Stimulated activated naive B cell treated with anti-CD40 and anti-IgM and Interleukin-4, amounts not matched to agents 10 μg/mL and 1 μg/mL and 100 μg/mL, for 72 hours (primary cell): Measurements from ENCODE around the gene EXOG.

Experiments used
- ATAC-seq, 2 donors: fragments of 150-1000 bp; cut with Tn5 transposase; replicated peaks; 2 replicates each; pipeline ENCODE4 v1.10.0; 2021; ENCODE audit warnings: moderate library complexity in 1 of 2
- DNase-seq: peaks from one replicate; pipeline ENCODE4 v3.0.0; 2021
- H3K27ac Mint-ChIP-seq: one replicate; pipeline ENCODE4 v1.8.0; 2022; ENCODE audit warnings: mild to moderate bottlenecking, mixed read lengths
- H3K27me3 Mint-ChIP-seq, 2 donors: one replicate each; pipeline ENCODE4 v1.8.0; 2022; ENCODE audit warnings: mixed read lengths in 2 of 2
- H3K36me3 Mint-ChIP-seq, 2 donors: one replicate each; pipeline ENCODE4 v1.8.0; 2022; ENCODE audit warnings: mixed read lengths in 2 of 2, mild to moderate bottlenecking in 1 of 2
- H3K4me1 Mint-ChIP-seq, 2 donors: one replicate each; pipeline ENCODE4 v1.8.0; 2022; ENCODE audit warnings: mixed read lengths in 2 of 2, mild to moderate bottlenecking in 1 of 2
- H3K4me3 Mint-ChIP-seq, 2 donors: one replicate each; pipeline ENCODE4 v1.8.0; 2022; ENCODE audit warnings: mild to moderate bottlenecking in 2 of 2, mixed read lengths in 2 of 2, moderate library complexity in 1 of 2
- H3K9me3 Mint-ChIP-seq, 2 donors: one replicate each; pipeline ENCODE4 v1.8.0; 2022; ENCODE audit warnings: mixed read lengths in 2 of 2, mild to moderate bottlenecking in 1 of 2

Gene EXOG, protein sequence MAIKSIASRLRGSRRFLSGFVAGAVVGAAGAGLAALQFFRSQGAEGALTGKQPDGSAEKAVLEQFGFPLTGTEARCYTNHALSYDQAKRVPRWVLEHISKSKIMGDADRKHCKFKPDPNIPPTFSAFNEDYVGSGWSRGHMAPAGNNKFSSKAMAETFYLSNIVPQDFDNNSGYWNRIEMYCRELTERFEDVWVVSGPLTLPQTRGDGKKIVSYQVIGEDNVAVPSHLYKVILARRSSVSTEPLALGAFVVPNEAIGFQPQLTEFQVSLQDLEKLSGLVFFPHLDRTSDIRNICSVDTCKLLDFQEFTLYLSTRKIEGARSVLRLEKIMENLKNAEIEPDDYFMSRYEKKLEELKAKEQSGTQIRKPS

DNA sequence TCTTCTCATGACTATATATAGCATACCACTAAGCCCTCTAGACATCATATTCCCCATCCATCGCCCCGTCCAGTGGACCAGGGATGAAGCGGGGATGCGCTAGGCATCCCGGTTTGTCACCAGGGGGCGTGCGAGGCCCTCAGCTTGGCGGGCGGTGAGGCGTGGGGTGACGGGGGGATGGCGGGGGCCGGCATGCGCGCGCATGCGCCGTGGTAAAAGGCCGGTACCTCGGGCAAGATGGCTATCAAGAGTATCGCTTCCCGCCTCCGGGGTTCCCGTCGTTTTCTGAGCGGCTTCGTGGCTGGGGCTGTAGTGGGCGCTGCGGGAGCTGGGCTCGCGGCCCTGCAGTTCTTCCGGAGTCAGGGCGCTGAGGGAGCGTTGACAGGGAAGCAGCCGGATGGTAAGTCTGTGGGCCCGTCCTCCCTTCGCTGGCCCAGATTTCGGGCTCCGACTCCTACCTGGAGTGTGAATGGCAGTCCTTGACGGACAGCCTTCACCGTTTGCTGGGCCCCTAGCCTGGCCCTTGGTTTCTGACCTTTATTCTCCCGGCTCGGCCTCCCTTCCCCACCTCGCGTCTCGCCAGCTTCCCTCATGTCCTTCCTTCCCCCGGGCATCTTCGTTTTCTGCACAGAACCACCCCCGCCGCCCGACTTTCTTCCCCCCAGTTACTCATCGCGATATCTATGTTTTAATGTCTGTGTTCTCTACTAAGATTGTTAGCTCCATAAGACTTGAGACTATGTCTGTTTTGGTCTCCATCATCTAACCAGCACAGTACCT, at the start of gene EXOG:
EXOG (plus strand) TSS at position 210 of the 780 bp plus-strand sequence; CDS start at position 238, 28 bp downstream.
- no peaks in the 10 kb centered on the region for H3K27me3 Mint-ChIP-seq
- DNase-seq (peak; percentile 85), ATAC-seq (peak; percentile 91 to 94)
- H3K4me1 Mint-ChIP-seq: peaks cover 8 to 18% of the 10 kb centered on the region in 2 donors
- H3K4me3 Mint-ChIP-seq: peak within 1 kb of the TSS; percentile 94 to 99
- no peaks in the 10 kb centered on the region for H3K9me3 Mint-ChIP-seq
- peaks cover 8 to 19% of the 10 kb centered on the region in 2 donors for H3K36me3 Mint-ChIP-seq
- H3K27ac Mint-ChIP-seq: peak within 1 kb of the TSS; percentile 98

DNA sequence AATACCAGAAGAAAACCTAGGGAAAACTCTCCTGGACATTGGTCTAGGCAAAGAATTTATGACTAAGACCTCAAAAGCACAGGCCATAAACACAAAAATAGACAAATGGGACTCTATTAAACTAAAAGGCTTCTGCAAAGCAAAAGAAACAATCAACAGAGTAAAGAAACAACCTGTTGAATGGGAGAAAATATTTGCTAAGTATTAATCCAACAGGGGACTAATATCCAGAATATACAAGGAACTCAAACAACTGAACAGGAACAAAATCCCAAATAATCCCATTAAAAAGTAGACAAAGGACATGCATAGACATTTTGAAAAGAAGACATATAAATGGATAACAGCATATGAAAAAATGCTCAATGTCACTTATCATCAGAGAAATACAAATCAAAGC, 49.3 kb upstream of the EXOG start:
- ATAC-seq: no peak
- peaks cover 12 to 20% of the 10 kb centered on the region in 2 donors for H3K27me3 Mint-ChIP-seq

DNA sequence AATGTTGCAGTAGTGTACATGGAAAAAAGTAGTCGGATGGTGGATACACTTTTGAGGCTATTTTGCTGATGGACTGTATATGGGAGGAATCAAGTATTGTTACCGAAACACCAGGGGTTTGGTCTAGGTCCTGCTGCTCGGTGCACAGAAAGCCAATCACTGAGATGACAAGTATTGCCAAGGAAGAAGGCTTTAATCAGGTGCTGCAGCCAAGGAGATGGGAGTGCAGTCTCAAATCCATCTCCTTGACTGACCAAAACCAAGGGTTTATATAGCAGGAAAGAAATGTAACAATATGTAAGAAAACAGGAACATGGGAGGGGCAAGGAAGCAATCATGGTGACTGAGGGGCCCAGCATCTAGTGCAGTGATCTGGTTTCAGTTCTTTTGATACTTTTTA, 45.3 kb upstream of the EXOG start:
- Mint-ChIP-seq H3K27ac (no peak overlapping the region), H3K9me3 (no peaks in the 10 kb centered on the region), H3K36me3 (no peaks in the 10 kb centered on the region), H3K4me3 (no peak overlapping the region), H3K27me3 (peaks cover 29 to 35% of the 10 kb centered on the region in 2 donors), H3K4me1 (peaks cover 9% of the 10 kb centered on the region in 2 donors)
- ATAC-seq: no peak
- no peak for DNase-seq

More for the DNA sequence above, 49.3 kb upstream of the EXOG start:
- no peak overlapping the region for H3K4me3 Mint-ChIP-seq
- H3K4me1 Mint-ChIP-seq: no peaks in the 10 kb centered on the region
- H3K9me3 Mint-ChIP-seq: no peaks in the 10 kb centered on the region
- H3K36me3 Mint-ChIP-seq: no peaks in the 10 kb centered on the region
- DNase-seq: no peak
- no peak overlapping the region for H3K27ac Mint-ChIP-seq

DNA sequence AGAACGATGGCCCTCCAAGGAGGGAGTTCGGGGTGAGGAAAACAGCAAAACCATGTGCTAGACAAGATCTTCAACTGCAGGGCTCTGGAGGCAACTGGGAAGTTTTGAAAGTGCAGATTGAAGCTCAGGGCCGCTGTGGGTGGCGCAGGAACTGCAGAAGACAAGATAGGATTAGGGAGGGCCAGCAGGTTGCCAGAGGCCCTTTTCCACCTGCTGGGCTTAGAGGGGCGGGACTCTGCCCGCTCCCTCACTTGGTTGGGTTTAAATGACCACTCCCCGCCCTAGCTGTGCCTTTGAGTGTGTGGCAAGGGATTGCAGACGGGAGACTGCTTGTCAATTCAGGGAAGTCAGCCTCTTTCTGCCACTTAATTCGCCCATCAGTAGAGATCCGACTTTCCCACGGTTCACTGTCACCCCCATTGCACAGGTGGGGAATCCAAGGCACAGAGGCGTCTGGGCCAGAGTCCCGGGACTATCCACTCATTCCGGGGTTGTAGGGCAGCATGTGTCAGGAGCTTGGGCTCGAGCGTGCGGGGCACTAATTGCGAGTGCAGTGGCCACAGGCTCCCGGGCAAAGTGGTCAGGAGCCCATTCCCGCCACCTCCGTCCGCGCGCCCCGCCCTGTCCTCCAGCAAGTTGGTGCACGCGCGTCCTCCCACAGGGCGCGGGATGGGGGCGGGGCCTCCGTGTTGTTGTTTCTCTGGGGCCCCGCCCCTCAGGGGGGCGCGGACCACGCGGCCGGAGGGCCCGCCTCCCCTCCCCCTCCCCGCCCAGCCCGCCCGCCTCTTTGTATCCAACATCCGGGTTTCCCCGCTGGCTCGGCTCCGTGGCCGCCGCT, 42.8 kb upstream of the EXOG start, which contains the start of gene ACVR2B:
ACVR2B (plus strand) TSS at position 816 of the 838 bp plus-strand sequence. CDS start 433 bp downstream, outside the sequence.
- H3K9me3 Mint-ChIP-seq: no peaks in the 10 kb centered on the region
- no peaks in the 10 kb centered on the region for H3K36me3 Mint-ChIP-seq
- ATAC-seq (peak; percentile 50 to 58), DNase-seq (peak; percentile 23)
- H3K4me3 Mint-ChIP-seq: peak within 1 kb of the TSS; percentile 85 to 87
- H3K27ac Mint-ChIP-seq: peak within 1 kb of the TSS; percentile 72
- peaks cover 29 to 35% of the 10 kb centered on the region in 2 donors for H3K27me3 Mint-ChIP-seq
- H3K4me1 Mint-ChIP-seq: peaks cover 9 to 14% of the 10 kb centered on the region in 2 donors

DNA sequence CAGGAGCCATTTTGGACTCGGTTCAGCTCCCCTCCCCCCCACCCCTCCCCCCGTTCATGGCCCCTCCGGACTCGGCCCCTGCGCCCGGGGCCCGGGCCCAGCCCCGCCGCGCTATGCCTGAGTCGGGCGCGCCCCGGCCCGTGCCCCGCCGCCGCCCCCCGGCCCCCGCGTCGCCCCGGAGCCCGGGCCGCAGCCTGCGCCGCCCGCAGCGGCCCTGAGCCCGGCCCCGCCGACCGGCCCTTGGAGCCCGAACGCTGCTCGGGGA, 42.3 kb upstream of the EXOG start:
- no peaks in the 10 kb centered on the region for H3K9me3 Mint-ChIP-seq
- peak overlapping the region; percentile 85 to 87 for H3K4me3 Mint-ChIP-seq
- H3K27me3 Mint-ChIP-seq: peaks cover 29 to 35% of the 10 kb centered on the region in 2 donors
- DNase-seq (no peak), ATAC-seq (peak; percentile 16 to 20)
- H3K4me1 Mint-ChIP-seq: peaks cover 9 to 14% of the 10 kb centered on the region in 2 donors
- no peaks in the 10 kb centered on the region for H3K36me3 Mint-ChIP-seq
- no peak overlapping the region for H3K27ac Mint-ChIP-seq

DNA sequence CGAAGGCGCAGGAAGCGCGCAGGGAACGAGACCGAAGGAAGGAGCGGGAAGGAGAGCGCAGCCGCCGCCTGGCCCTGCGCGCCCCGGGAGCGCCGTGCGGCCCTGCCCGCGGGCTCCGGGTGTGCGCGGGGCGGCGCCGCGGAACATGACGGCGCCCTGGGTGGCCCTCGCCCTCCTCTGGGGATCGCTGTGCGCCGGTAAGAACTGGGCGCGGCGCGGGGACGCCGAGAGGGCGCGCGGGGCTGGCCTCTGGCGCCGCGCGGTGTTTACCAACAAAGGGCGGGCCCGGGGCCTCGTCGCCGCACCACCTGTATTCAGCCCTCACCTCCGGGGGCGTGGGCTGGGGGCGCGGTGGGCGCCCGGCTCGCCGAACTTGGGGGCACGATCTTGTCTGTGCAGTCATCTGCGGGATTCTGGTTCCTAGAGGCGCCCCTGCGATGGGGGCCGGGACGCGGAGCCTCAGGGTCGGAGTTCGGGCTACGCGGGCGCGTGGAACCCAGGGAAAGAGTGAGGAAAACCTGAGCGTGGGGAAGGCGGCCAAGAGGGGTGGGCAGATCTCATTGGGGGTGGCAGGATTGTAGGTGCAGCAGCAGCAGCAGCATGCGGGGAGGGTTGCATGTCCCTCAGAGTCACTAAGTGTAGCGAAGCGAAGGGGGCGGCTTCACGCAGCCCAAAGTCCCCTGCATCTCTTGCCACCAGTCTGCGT, 41.8 kb upstream of the EXOG start:
- peaks cover 9 to 14% of the 10 kb centered on the region in 2 donors for H3K4me1 Mint-ChIP-seq
- H3K27ac Mint-ChIP-seq: peak overlapping the region; percentile 72
- H3K4me3 Mint-ChIP-seq: peak overlapping the region; percentile 85 to 87
- DNase-seq (no peak), ATAC-seq (peak; percentile 59 to 61)
- peaks cover 29 to 34% of the 10 kb centered on the region in 2 donors for H3K27me3 Mint-ChIP-seq
- H3K9me3 Mint-ChIP-seq: no peaks in the 10 kb centered on the region
- H3K36me3 Mint-ChIP-seq: no peaks in the 10 kb centered on the region

DNA sequence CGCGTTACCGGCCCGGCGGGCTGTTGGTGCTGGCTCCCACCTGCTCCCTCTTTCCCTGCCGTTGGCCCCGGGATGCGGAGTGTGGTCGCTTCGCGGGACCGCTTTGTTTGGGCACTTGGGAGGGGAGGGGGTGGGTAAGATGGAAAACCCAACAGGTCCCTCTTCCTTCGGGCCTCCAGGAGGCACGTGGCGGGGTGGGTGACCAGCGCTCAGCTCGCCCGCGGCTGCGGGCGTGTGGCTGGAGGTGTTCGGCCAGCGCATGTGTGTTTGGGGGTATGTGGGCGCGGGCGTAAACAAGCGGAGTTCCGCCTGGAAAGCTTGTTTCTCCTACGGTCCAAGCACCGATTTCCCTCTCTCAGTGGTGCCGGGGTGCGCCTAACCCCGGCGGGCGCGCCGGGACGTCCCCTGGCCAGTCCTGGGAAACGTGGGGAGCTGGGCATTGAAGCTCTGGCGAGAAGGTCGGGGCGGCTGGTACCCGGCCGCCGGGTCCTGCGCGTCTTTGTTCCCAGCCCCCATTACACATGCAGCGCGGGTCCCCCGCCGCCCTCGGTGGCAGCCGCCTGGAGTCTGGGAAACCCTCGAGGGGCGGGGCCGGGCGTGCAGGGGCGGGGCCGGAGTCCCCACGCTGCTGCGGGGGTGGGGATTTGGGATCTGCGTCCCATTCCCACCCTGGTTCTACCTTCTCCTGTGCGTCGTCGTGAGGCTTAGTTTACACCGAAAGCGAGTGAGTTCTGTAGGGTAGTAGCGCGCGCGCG, 41.1 kb upstream of the EXOG start:
- Mint-ChIP-seq H3K9me3 (no peaks in the 10 kb centered on the region), H3K4me3 (peak overlapping the region; percentile 85 to 87), H3K27ac (no peak overlapping the region), H3K4me1 (peaks cover 9 to 14% of the 10 kb centered on the region in 2 donors), H3K27me3 (peaks cover 29% of the 10 kb centered on the region in 2 donors), H3K36me3 (no peaks in the 10 kb centered on the region)
- no peak for DNase-seq
- peak; percentile 22 to 27 for ATAC-seq

DNA sequence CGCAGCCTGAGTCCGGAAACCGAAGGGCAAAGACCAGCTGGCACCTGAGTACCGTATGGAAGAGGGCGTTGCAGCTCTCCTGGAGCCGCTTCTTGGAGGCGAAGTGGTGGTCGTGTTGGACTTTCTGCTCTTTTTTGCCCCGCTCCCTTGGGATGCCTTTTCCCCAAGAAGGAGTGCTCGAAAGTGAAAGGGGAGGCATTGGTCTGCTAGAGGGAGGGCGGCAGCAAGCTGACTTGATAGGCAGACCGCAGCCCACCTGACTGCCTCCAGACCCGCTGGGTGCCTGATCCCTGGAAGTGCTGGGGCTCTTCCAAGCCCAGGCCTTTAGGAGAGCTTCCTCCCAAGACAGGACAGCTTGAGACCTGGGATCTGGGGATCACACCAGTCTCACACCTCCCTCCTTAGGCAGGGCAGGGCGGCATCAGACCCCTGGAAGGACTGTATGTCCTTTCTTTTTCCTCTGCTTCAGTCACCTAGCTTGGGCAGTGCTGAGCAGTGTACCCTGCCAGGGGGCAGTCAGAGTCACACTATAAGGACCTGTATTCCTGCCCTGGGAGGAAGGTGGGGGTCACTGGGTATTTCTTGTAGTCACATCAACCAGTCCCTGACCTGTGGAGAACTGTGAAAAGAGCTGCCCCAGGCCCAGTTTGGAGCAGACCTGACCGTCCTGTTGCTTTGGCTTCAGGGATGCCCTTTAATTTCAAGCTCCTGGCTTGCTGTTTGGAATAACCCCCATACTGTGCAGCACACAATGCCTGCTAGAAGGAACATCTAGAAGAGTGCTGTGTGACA, 40.3 kb upstream of the EXOG start:
- Mint-ChIP-seq H3K27me3 (peaks cover 24 to 27% of the 10 kb centered on the region in 2 donors), H3K4me3 (peak overlapping the region; percentile 85 to 87), H3K4me1 (peaks cover 9 to 14% of the 10 kb centered on the region in 2 donors), H3K27ac (peak overlapping the region; percentile 47), H3K9me3 (no peaks in the 10 kb centered on the region), H3K36me3 (no peaks in the 10 kb centered on the region)
- DNase-seq (no peak), ATAC-seq (peak; percentile 65 to 66)

DNA sequence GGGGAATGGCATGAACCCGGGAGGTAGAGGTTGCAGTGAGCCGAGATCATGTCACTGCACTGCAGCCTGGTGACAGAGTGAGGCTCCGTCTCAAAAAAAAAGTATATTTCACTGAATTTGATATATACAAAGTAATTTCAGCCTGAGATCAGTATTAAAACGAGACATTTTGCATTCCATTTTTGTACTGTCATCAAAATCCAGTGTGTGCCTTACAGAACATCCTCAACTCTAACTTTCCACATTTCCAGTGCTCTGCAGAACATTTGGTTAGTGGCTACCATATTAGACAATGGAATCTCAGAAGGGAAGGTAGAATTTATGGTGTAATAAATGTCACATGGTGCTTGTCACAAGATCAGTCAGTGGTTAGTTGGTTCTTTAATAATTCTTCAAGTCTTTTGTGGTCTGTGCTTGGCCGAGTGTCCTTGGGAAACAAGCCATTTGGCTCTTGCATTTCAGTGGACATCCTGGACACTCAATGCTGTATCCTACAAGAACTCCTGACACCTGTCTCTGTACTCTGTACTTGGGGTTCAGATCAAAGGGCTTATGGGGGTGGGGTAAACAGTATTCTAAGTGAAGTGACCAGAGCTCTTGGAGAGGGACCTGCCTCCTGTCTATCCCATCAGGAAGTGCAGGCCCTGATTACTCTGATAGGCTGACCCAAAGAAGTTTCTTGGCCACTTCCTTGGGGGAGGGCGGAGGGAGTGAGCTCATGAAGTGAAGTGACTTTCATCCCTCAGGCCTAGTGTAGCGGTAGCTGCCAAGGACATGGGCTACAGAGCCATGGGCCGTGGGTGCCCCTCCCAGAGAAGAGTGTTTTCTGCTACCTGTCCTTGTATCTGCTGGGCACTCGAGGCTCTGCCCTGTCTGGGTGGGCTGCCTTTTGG, 38.8 kb upstream of the EXOG start:
- H3K4me3 Mint-ChIP-seq: no peak overlapping the region
- DNase-seq (no peak), ATAC-seq (no peak)
- H3K4me1 Mint-ChIP-seq: peaks cover 9 to 14% of the 10 kb centered on the region in 2 donors
- peaks cover 19 to 21% of the 10 kb centered on the region in 2 donors for H3K27me3 Mint-ChIP-seq
- no peaks in the 10 kb centered on the region for H3K9me3 Mint-ChIP-seq
- no peak overlapping the region for H3K27ac Mint-ChIP-seq
- H3K36me3 Mint-ChIP-seq: no peaks in the 10 kb centered on the region

DNA sequence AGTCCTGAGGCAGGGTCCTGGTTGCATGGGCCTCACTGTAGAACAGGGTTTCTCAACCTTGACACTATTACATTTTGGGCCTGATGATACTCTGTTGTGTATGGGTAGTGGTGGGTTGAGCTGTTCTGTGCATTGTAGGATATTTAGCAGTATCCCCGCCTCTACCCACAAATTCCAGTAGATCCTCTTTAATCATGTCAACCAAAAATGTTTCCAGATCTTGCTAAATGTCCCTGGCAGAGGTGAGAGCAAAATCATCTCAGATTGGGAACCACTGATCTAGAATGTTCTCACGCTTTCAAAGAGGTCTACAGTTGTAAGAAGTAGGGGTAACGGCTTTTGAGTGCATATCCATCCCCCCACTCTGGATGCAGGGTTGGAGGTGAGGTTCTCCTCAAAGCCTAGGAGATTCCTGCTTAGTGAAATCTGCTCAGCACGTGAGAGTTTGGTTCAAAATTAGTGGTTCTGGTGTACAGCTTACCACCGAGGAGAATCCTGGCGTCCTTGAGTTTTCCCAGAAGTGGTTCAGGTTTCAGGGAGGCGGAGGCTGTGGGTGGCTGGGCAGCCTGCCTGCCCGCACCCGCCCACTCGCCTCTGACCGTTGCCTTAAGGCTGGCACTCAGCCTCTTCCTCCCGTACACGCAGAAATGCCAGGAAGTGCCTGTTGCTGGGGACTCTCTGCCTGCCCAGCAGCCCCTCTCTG, 37.2 kb upstream of the EXOG start:
- Mint-ChIP-seq H3K4me1 (peaks cover 3 to 14% of the 10 kb centered on the region in 2 donors), H3K4me3 (no peak overlapping the region), H3K9me3 (no peaks in the 10 kb centered on the region), H3K36me3 (no peaks in the 10 kb centered on the region), H3K27ac (no peak overlapping the region), H3K27me3 (peaks cover 8 to 10% of the 10 kb centered on the region in 2 donors)
- no peak for ATAC-seq
- no peak for DNase-seq

DNA sequence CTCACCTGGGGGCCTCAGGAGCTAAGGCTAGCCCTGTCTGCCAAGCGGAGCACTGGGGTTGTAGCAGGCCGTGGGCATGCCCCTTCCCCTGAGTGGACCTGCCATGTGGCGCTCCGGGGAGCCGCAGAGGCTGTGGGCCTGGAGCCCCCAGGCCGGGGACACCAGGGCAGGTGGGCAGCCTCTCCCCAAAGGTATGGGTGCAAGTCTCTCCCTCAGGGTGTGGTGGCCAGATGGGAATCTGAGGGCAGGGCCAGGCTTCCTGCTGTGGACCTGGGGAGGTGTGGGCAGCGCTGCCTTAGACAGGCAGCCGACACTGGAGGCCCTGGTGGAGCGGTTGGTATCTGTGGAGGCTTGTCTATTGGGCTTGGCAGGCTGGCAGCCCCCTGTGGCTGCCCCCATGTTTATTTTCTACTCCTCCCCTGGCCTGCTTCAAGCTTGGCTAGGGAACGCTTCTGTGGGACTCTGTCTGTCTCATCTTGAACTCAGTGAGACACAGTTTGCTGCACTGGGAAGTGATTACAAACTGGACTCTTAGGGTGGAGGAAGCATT, 36.6 kb upstream of the EXOG start:
- Mint-ChIP-seq H3K9me3 (no peaks in the 10 kb centered on the region), H3K4me1 (peaks cover under 1 to 10% of the 10 kb centered on the region in 2 donors), H3K4me3 (no peak overlapping the region), H3K27me3 (peaks cover 5 to 6% of the 10 kb centered on the region in 2 donors), H3K36me3 (no peaks in the 10 kb centered on the region), H3K27ac (no peak overlapping the region)
- no peak for ATAC-seq
- DNase-seq: no peak
